ENCODE data around the gene VPS26A. TPM values are rescaled to one million over a fixed set of nuclear protein-coding genes. Genes with fewer than 3 reads are reported as not detected.
A peak's percentile ranks its signal among the peaks of the same experiment; 100 is the strongest.

Gene VPS26A
- total and polyA plus RNA-seq, 4 experiments from 2014 or later, result 31.7 to 37.4 (median 35.3) TPM

GRCh38 chr10:69216577-69217118 lies 92.7 kb downstream of the VPS26A start:
- ChIA-PET POLR2A (ENCODE audit: partially characterized antibody) (interaction anchor here (1.3 to 3.0 kb wide), 6 partner anchors 9 to 92 kb away, joined by 3 to 16 read pairs (median 6); partner anchors contain the start of gene VPS26A), CTCF (ENCODE audit: partially characterized antibody) (interaction anchor here (0.9 to 5.0 kb wide), 7 partner anchors 9 to 198 kb away, joined by 3 to 36 read pairs (median 5); no protein-coding TSS in a partner anchor)
- Histone ChIP-seq H3K27ac (ENCODE audit: low read depth, low read length) (no peak overlapping the region), H3K4me1 (ENCODE audit: insufficient read depth, low read length) (peaks cover 26% of the 10 kb centered on the region), H3K36me3 (ENCODE audit: insufficient read depth, low read length) (no peaks in the 10 kb centered on the region), H3K4me3 (ENCODE audit: low read length in 2 of 2) (no peak overlapping the region), H3K9me3 (ENCODE audit: control insufficient read depth in 1 of 2, low read length in 2 of 2) (no peaks in the 10 kb centered on the region), H3K27me3 (ENCODE audit: insufficient read depth, low read length) (no peaks in the 10 kb centered on the region)
- peak overlapping the region in 3 of 7 donors; percentile 43 to 80 (median 55) for H3K27ac Mint-ChIP-seq
- no peak overlapping the region for H3K4me3 Mint-ChIP-seq
- H3K9me3 Mint-ChIP-seq, result peaks cover 0 to 13% (median 6%) of the 10 kb centered on the region in 8 donors
- intact Hi-C loops (cut with micrococcal nuclease), result no loop called here
- H3K4me1 Mint-ChIP-seq, result peaks cover 16 to 46% (median 22%) of the 10 kb centered on the region in 4 donors
- H3K36me3 Mint-ChIP-seq, result no peaks in the 10 kb centered on the region
- no peak for DNase-seq
- no peaks in the 10 kb centered on the region for H3K27me3 Mint-ChIP-seq

GRCh38 chr10:69217119-69217754 lies 93.3 kb downstream of the VPS26A start:
- Mint-ChIP-seq H3K36me3 (no peaks in the 10 kb centered on the region), H3K27ac (peak overlapping the region in 2 of 7 donors; percentile 43 to 80), H3K4me3 (no peak overlapping the region), H3K9me3 (peaks cover 0 to 13% (median 6%) of the 10 kb centered on the region in 8 donors), H3K27me3 (no peaks in the 10 kb centered on the region), H3K4me1 (peaks cover 18 to 52% (median 26%) of the 10 kb centered on the region in 4 donors)
- DNase-seq, result no peak
- Histone ChIP-seq H3K36me3 (ENCODE audit: insufficient read depth, low read length) (no peaks in the 10 kb centered on the region), H3K4me1 (ENCODE audit: insufficient read depth, low read length) (peaks cover 32% of the 10 kb centered on the region), H3K27ac (ENCODE audit: low read depth, low read length) (no peak overlapping the region), H3K4me3 (ENCODE audit: low read length in 2 of 2) (no peak overlapping the region), H3K27me3 (ENCODE audit: insufficient read depth, low read length) (no peaks in the 10 kb centered on the region), H3K9me3 (ENCODE audit: control insufficient read depth in 1 of 2, low read length in 2 of 2) (no peaks in the 10 kb centered on the region)
- ChIA-PET POLR2A (ENCODE audit: partially characterized antibody) (interaction anchor here (1.3 to 2.8 kb wide), 4 partner anchors 11 to 93 kb away, joined by 3 to 16 read pairs (median 6); partner anchors contain the start of gene VPS26A), CTCF (ENCODE audit: partially characterized antibody) (interaction anchor here (0.9 to 5.0 kb wide), 4 partner anchors 9 to 191 kb away, joined by 3 to 36 read pairs (median 4); no protein-coding TSS in a partner anchor)
- intact Hi-C loops (cut with micrococcal nuclease), result no loop called here

GRCh38 chr10:69218831-69219230 lies 94.9 kb downstream of the VPS26A start:
- Histone ChIP-seq H3K36me3 (ENCODE audit: insufficient read depth, low read length) (no peaks in the 10 kb centered on the region), H3K9me3 (ENCODE audit: control insufficient read depth in 1 of 2, low read length in 2 of 2) (no peaks in the 10 kb centered on the region), H3K27ac (ENCODE audit: low read depth, low read length) (no peak overlapping the region), H3K27me3 (ENCODE audit: insufficient read depth, low read length) (no peaks in the 10 kb centered on the region), H3K4me3 (ENCODE audit: low read length in 2 of 2) (no peak overlapping the region), H3K4me1 (ENCODE audit: insufficient read depth, low read length) (peaks cover 43% of the 10 kb centered on the region)
- Mint-ChIP-seq H3K36me3 (no peaks in the 10 kb centered on the region), H3K4me3 (no peak overlapping the region), H3K27me3 (no peaks in the 10 kb centered on the region), H3K4me1 (peaks cover 25 to 58% (median 33%) of the 10 kb centered on the region in 4 donors), H3K27ac (no peak overlapping the region), H3K9me3 (peaks cover 0 to 13% (median 6%) of the 10 kb centered on the region in 8 donors)
- ChIA-PET POLR2A (ENCODE audit: partially characterized antibody) (interaction anchor here (0.5 kb wide), 1 partner anchor 323 kb away, joined by 3 read pairs; no protein-coding TSS in a partner anchor), CTCF (ENCODE audit: partially characterized antibody) (interaction anchor here (1.2 to 2.0 kb wide), 2 partner anchors 7 to 10 kb away, joined by 4 to 5 read pairs; no protein-coding TSS in a partner anchor)
- no peak for DNase-seq
- intact Hi-C loops (cut with micrococcal nuclease), result no loop called here

GRCh38 chr10:69220041-69220451 lies 96.1 kb downstream of the VPS26A start, which contains the start of gene HKDC1:
TSS of gene HKDC1 (plus strand) at chr10:69220332. CDS start at chr10:69220436, 104 bp downstream.
- POLR2A ChIA-PET (ENCODE audit: partially characterized antibody), result interaction anchor here (1.0 to 2.9 kb wide), 2 partner anchors 9 to 13 kb away, joined by 3 to 12 read pairs; no protein-coding TSS in a partner anchor
- H3K36me3 ChIP-seq (ENCODE audit: insufficient read depth, low read length), result no peaks in the 10 kb centered on the region
- no peaks in the 10 kb centered on the region for H3K36me3 Mint-ChIP-seq
- H3K4me3 ChIP-seq (ENCODE audit: low read length in 2 of 2), result no peak within 1 kb of the TSS
- no peak within 1 kb of the TSS for H3K4me3 Mint-ChIP-seq
- H3K9me3 ChIP-seq (ENCODE audit: control insufficient read depth in 1 of 2, low read length in 2 of 2), result no peaks in the 10 kb centered on the region
- H3K4me1 Mint-ChIP-seq, result peaks cover 22 to 52% (median 30%) of the 10 kb centered on the region in 4 donors
- H3K27me3 Mint-ChIP-seq, result no peaks in the 10 kb centered on the region
- peaks cover 0 to 4% (median 0%) of the 10 kb centered on the region in 8 donors for H3K9me3 Mint-ChIP-seq
- peaks cover 40% of the 10 kb centered on the region for H3K4me1 ChIP-seq (ENCODE audit: insufficient read depth, low read length)
- no peak within 1 kb of the TSS for H3K27ac ChIP-seq (ENCODE audit: low read depth, low read length)
- peak within 1 kb of the TSS in 3 of 7 donors; percentile 52 to 96 (median 75) for H3K27ac Mint-ChIP-seq
- no peaks in the 10 kb centered on the region for H3K27me3 ChIP-seq (ENCODE audit: insufficient read depth, low read length)
- no peak for DNase-seq
- CTCF ChIA-PET (ENCODE audit: partially characterized antibody), result interaction anchor here (0.7 to 1.9 kb wide), 4 partner anchors 8 to 15 kb away, joined by 3 to 9 read pairs (median 4); no protein-coding TSS in a partner anchor
- intact Hi-C loops (cut with micrococcal nuclease), result no loop called here

- ChIA-PET POLR2A (ENCODE audit: partially characterized antibody) (interaction anchor here (1.0 to 2.9 kb wide), 2 partner anchors 9 to 13 kb away, joined by 3 to 12 read pairs; no protein-coding TSS in a partner anchor), CTCF (ENCODE audit: partially characterized antibody) (interaction anchor here (0.7 to 1.9 kb wide), 4 partner anchors 9 to 15 kb away, joined by 3 to 9 read pairs (median 4); no protein-coding TSS in a partner anchor)
- no peak overlapping the region for H3K4me3 Mint-ChIP-seq
Observed at GRCh38 chr10:69220507-69220906, 96.5 kb downstream of the VPS26A start.

More at GRCh38 chr10:69220507-69220906, 96.5 kb downstream of the VPS26A start:
- H3K27me3 ChIP-seq (ENCODE audit: insufficient read depth, low read length), result no peaks in the 10 kb centered on the region
- Mint-ChIP-seq H3K27me3 (no peaks in the 10 kb centered on the region), H3K27ac (peak overlapping the region in 2 of 7 donors; percentile 52 to 75), H3K36me3 (no peaks in the 10 kb centered on the region), H3K4me1 (peaks cover 23 to 52% (median 31%) of the 10 kb centered on the region in 4 donors), H3K9me3 (peaks cover 0 to under 1% (median 0%) of the 10 kb centered on the region in 8 donors)
- no peaks in the 10 kb centered on the region for H3K36me3 ChIP-seq (ENCODE audit: insufficient read depth, low read length)
- H3K4me3 ChIP-seq (ENCODE audit: low read length in 2 of 2), result no peak overlapping the region
- no peak overlapping the region for H3K27ac ChIP-seq (ENCODE audit: low read depth, low read length)
- peaks cover 40% of the 10 kb centered on the region for H3K4me1 ChIP-seq (ENCODE audit: insufficient read depth, low read length)
- intact Hi-C loops (cut with micrococcal nuclease), result no loop called here
- no peak for DNase-seq
- H3K9me3 ChIP-seq (ENCODE audit: control insufficient read depth in 1 of 2, low read length in 2 of 2), result no peaks in the 10 kb centered on the region

Other genes starting within 250 kb of the VPS26A start
- 10 to 100 TPM; 41.1 to 41.9 TPM for gene DDX50, start 222.9 kb upstream of the VPS26A start, total RNA-seq
- 10 to 100 TPM; 39.5 to 45.2 TPM for gene DDX50, start 222.9 kb upstream of the VPS26A start, polyA plus RNA-seq
- gene DDX21, start 168.0 kb upstream of the VPS26A start, total RNA-seq, result 10 to 100 TPM; 50.6 to 57.1 TPM
- gene DDX21, start 168.0 kb upstream of the VPS26A start, polyA plus RNA-seq, result 10 to 100 TPM; 20.3 to 20.7 TPM
- 10 to 100 TPM; 17.9 to 18.5 TPM for gene KIFBP, start 135.4 kb upstream of the VPS26A start, total RNA-seq
- gene KIFBP, start 135.4 kb upstream of the VPS26A start, polyA plus RNA-seq, result 1 to 10 TPM; 2.7 to 8.1 TPM
- 100 to 1,000 TPM; 122 to 133 TPM for gene SRGN, start 36.1 kb upstream of the VPS26A start, total RNA-seq
- gene SRGN, start 36.1 kb upstream of the VPS26A start, polyA plus RNA-seq, result 100 to 1,000 TPM; 168 to 298 TPM
- gene SUPV3L1, start 56.1 kb downstream of the VPS26A start, total RNA-seq, result 10 to 100 TPM; 35.7 to 39.0 TPM
- gene SUPV3L1, start 56.1 kb downstream of the VPS26A start, polyA plus RNA-seq, result 10 to 100 TPM; 14.2 to 21.5 TPM
- 1 to 10 TPM; 3.5 TPM for gene HKDC1, start 96.2 kb downstream of the VPS26A start, total RNA-seq
- gene HKDC1, start 96.2 kb downstream of the VPS26A start, polyA plus RNA-seq, result 1 to 10 TPM; 5.5 to 8.1 TPM
- 10 to 100 TPM; 68.6 to 70.1 TPM for gene HK1, start 154.3 kb downstream of the VPS26A start, total RNA-seq
- gene HK1, start 154.3 kb downstream of the VPS26A start, polyA plus RNA-seq, result 100 to 1,000 TPM; 153 to 156 TPM

Measured in CD4-positive, alpha-beta memory T cell (primary cell).